Neural cell (in vitro differentiated cells): Measurements from ENCODE around the gene MAG. TPM values are rescaled to one million over a fixed set of nuclear protein-coding genes. Genes with fewer than 3 reads are reported as not detected.

Experiments
- H2AFZ ChIP-seq: fragments of 200-600, 300-800 bp; sonication (generic), shearing (Covaris generic); 2 replicates; pipeline ENCODE4 v1.6.0; 2014; ENCODE audit warnings: low read depth, mild to moderate bottlenecking, antibody characterized with exemption, low read length, moderate library complexity
- H3F3A ChIP-seq: fragments of 200-600 bp; shearing (Covaris generic); 2 replicates; pipeline ENCODE4 v1.6.1; 2016; ENCODE audit warnings: mild to moderate bottlenecking, moderate library complexity, mixed read lengths, antibody characterized with exemption, low read length; ENCODE audit not compliant: insufficient read depth, poor library complexity, severe bottlenecking
- H3K27ac ChIP-seq: fragments of 200-600, 300-800 bp; sonication (generic), shearing (Covaris generic); 2 replicates; pipeline ENCODE4 v1.5.1; 2014; ENCODE audit warnings: mild to moderate bottlenecking, low read length, moderate library complexity
- H3K27me3 ChIP-seq: fragments of 300-800, 200-600 bp; sonication (generic), shearing (Covaris generic); 2 replicates; pipeline ENCODE4 v1.6.0; 2014; ENCODE audit warnings: mild to moderate bottlenecking, low read depth, low read length, moderate library complexity; ENCODE audit not compliant: insufficient read depth
- H3K36me3 ChIP-seq: fragments of 300-800, 200-600 bp; sonication (generic), shearing (Covaris generic); 2 replicates; pipeline ENCODE4 v1.5.1; 2014; ENCODE audit warnings: mild to moderate bottlenecking, antibody characterized with exemption, low read length, moderate library complexity; ENCODE audit not compliant: insufficient read depth
- H3K4me2 ChIP-seq: fragments of 300-800, 200-600 bp; sonication (generic), shearing (Covaris generic); 2 replicates; pipeline ENCODE4 v1.6.0; 2014; ENCODE audit warnings: mild to moderate bottlenecking, low read length
- H3K4me3 ChIP-seq: fragments of 300-800, 200-600 bp; sonication (generic), shearing (Covaris generic); 2 replicates; pipeline ENCODE4 v1.5.1; 2014; ENCODE audit warnings: mild to moderate bottlenecking, low read length, moderate library complexity
- H3K79me2 ChIP-seq: fragments of 200-600 bp; shearing (Covaris generic); replicated peaks from 2 replicates; pipeline ENCODE4 v1.6.0; 2014; ENCODE audit warnings: mild to moderate bottlenecking, low read length, moderate library complexity; ENCODE audit not compliant: insufficient read depth
- H3K9ac ChIP-seq: fragments of 300-800, 200-600 bp; sonication (generic), shearing (Covaris generic); 2 replicates; pipeline ENCODE4 v1.6.1; 2016; ENCODE audit warnings: mild to moderate bottlenecking, low read length, mixed read lengths
- H3K9me2 ChIP-seq: fragments of 200-600 bp; shearing (Covaris generic); 2 replicates; pipeline ENCODE4 v1.6.1; 2016; ENCODE audit warnings: mild to moderate bottlenecking, low read length, mixed read lengths; ENCODE audit not compliant: insufficient read depth
- H3K9me3 ChIP-seq: fragments of 200-600, 300-800 bp; sonication (generic), shearing (Covaris generic); 2 replicates; pipeline ENCODE4 v1.6.1; 2016; ENCODE audit warnings: mild to moderate bottlenecking, mixed run types, low read length, moderate library complexity, mixed read lengths
- H4K20me1 ChIP-seq: fragments of 200-600 bp; shearing (Covaris generic); 2 replicates; pipeline ENCODE4 v1.6.1; 2016; ENCODE audit warnings: mild to moderate bottlenecking, mixed run types; ENCODE audit not compliant: insufficient read depth
- CTCF ChIP-seq: fragments of 450-650 bp; IDR thresholded peaks from 2 replicates; pipeline ENCODE4 v1.5.1; 2014; ENCODE audit warnings: antibody characterized with exemption, mild to moderate bottlenecking, moderate library complexity; ENCODE audit not compliant: poor library complexity, severe bottlenecking
- EP300 ChIP-seq: fragments of 450-650 bp; conservative IDR thresholded peaks from 2 replicates; pipeline ENCODE4 v1.6.1; 2014; ENCODE audit warnings: antibody characterized with exemption, mild to moderate bottlenecking, moderate library complexity; ENCODE audit not compliant: poor library complexity, severe bottlenecking
- EZH2 ChIP-seq: fragments of 200-600, 300-800 bp; shearing (Covaris generic), sonication (generic); IDR thresholded peaks from 2 replicates; pipeline ENCODE4 v1.6.1; 2014; ENCODE audit warnings: antibody characterized with exemption, low read length, borderline replicate concordance, mild to moderate bottlenecking; ENCODE audit not compliant: insufficient read depth, poor library complexity, severe bottlenecking
- MXI1 ChIP-seq: fragments of 450-650 bp; conservative IDR thresholded peaks from 2 replicates; pipeline ENCODE4 v1.6.1; 2014; ENCODE audit warnings: antibody characterized with exemption, mild to moderate bottlenecking; ENCODE audit not compliant: poor library complexity, severe bottlenecking
- POLR2AphosphoS5 ChIP-seq: IDR thresholded peaks from 2 replicates; pipeline ENCODE4 v1.6.1; 2012
- RAD21 ChIP-seq: fragments of 450-650 bp; conservative IDR thresholded peaks from 2 replicates; pipeline ENCODE4 v1.6.1; 2014; ENCODE audit warnings: antibody characterized with exemption, mild to moderate bottlenecking, moderate library complexity
- REST ChIP-seq: IDR thresholded peaks from 2 replicates; pipeline ENCODE4 v1.6.1; 2012; ENCODE audit warnings: borderline replicate concordance
- TAF1 ChIP-seq: IDR thresholded peaks from 2 replicates; pipeline ENCODE4 v1.6.1; 2012; ENCODE audit warnings: low read depth
- polyA plus RNA-seq: library from polyadenylated mRNA; depleted of rRNA; stranded (reverse); fragments of >200 nt; gene quantifications from 2 replicates; pipeline ENCODE4 v1.2.3, GENCODE V29; 2014

The MAG gene
- polyA plus RNA-seq, 1 donor from 2014 or later, result not detected

DNA sequence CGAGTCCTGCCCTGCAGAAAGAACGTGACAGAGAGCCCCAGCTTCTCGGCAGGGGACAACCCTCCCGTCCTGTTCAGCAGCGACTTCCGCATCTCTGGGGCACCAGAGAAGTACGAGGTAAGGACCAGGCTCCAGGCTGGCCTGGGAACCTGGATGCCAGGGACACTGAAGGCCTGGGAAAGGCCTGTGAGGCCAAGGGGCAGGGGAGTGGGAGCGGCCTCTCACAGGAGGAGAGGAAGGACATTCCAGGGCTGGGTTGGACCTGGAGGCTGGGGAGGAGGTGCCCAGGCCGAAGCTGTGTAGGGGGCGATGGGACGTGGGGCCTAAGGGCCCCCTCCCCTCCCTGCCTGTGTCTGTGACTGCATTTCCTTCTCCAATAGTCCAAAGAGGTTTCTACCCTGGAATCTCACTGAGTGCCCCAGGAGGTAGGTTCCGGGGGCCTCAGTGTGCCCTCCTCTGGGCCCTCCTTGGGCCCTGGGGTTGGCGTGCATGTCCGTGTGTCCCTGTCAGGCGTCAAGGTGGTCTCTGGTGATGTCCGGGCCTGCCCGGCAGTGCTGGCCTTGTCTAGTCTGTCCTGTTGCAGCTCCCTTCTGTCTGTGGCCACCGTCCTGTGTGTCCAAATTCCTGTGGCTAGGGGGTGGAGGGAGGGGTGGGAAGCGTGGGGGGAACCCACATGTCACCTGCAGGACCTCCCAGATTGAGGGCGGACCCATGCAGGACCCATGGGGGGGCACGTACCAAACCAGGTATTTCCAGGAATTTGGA, 20.1 kb downstream of the MAG start:
- Histone ChIP-seq H3K27ac (no peak overlapping the region), H3K4me2 (no peak overlapping the region), H3K79me2 (no peaks in the 10 kb centered on the region), H3K9ac (no peak overlapping the region), H3K9me3 (no peaks in the 10 kb centered on the region), H3K9me2 (no peaks in the 10 kb centered on the region), H3F3A (no peaks in the 10 kb centered on the region), H3K27me3 (no peaks in the 10 kb centered on the region), H2AFZ (no peak overlapping the region), H3K4me3 (no peak overlapping the region), H3K36me3 (no peaks in the 10 kb centered on the region), H4K20me1 (no peaks in the 10 kb centered on the region)
- TF ChIP-seq CTCF (no peak), TAF1 (no peak), POLR2AphosphoS5 (no peak)

DNA sequence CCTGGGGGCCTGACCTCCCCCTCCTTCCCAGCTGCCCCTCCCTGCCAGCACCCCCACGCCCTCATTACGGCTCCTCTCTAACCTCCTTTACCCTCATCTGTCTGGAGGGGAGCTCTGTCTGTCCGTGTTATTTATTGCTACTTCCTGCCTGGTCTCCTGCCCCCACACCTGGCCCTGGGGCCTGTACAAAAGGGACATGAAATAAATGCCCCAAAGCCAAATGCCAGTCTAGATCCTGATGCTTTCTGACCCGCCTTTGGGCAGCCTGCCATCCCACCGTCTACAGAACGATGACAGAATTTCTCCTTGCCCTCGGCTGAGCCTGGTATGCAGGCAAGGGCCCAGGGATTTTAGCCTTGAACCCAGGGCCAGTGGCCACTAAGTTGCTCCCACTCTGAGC, 21.6 kb downstream of the MAG start:
- Histone ChIP-seq H3K9me2 (no peaks in the 10 kb centered on the region), H3F3A (no peaks in the 10 kb centered on the region), H3K79me2 (no peaks in the 10 kb centered on the region), H4K20me1 (no peaks in the 10 kb centered on the region), H2AFZ (no peak overlapping the region), H3K4me3 (no peak overlapping the region), H3K27me3 (no peaks in the 10 kb centered on the region), H3K9ac (no peak overlapping the region), H3K4me2 (no peak overlapping the region), H3K36me3 (no peaks in the 10 kb centered on the region), H3K27ac (no peak overlapping the region), H3K9me3 (no peaks in the 10 kb centered on the region)
- TF ChIP-seq EP300 (no peak), POLR2AphosphoS5 (no peak), MXI1 (no peak), EZH2 (no peak), TAF1 (no peak), RAD21 (no peak), CTCF (no peak), REST (no peak)
